MM.1S (cell line): Measurements from ENCODE around the gene C6orf163.
"Not testable (repeated sequence)": the region's sequence is repeated elsewhere in the genome, so short reads cannot be mapped to it uniquely, and the experiment has no call there.

Experiments
- DNase-seq: peaks from one replicate; pipeline ENCODE4 v3.0.0-alpha.2; 2015
- H2AFZ ChIP-seq: fragments of 300-600 bp; sonication (generic); 2 replicates; pipeline ENCODE4 v1.6.0; 2016; ENCODE audit warnings: antibody characterized with exemption, low read length
- H3F3A ChIP-seq: fragments of 300-600 bp; sonication (generic); 2 replicates; pipeline ENCODE4 v1.6.1; 2016; ENCODE audit warnings: mild to moderate bottlenecking, antibody characterized with exemption, low read length, moderate library complexity, mixed read lengths; ENCODE audit not compliant: insufficient read depth
- H3K27ac ChIP-seq: fragments of 300-600 bp; sonication (generic); 2 replicates; pipeline ENCODE4 v1.5.1; 2016; ENCODE audit warnings: mild to moderate bottlenecking, low read length
- H3K27me3 ChIP-seq: fragments of 300-600 bp; sonication (generic); replicated peaks from 2 replicates; pipeline ENCODE4 v1.6.0; 2016; ENCODE audit warnings: low read length; ENCODE audit not compliant: insufficient read depth
- H3K36me3 ChIP-seq: fragments of 300-600 bp; sonication (generic); replicated peaks from 2 replicates; pipeline ENCODE4 v1.6.1; 2016; ENCODE audit warnings: mild to moderate bottlenecking, low read length, mixed read lengths; ENCODE audit not compliant: insufficient read depth
- H3K4me1 ChIP-seq: fragments of 300-600 bp; sonication (generic); 2 replicates; pipeline ENCODE4 v1.6.1; 2016; ENCODE audit warnings: low read length, mixed read lengths
- H3K4me2 ChIP-seq: fragments of 300-600 bp; sonication (generic); 2 replicates; pipeline ENCODE4 v1.6.0; 2016; ENCODE audit warnings: low read depth, low read length
- H3K4me3 ChIP-seq: fragments of 300-600 bp; sonication (generic); 2 replicates; pipeline ENCODE4 v1.5.1; 2016; ENCODE audit warnings: low read length, mixed read lengths
- H3K79me2 ChIP-seq: fragments of 300-600 bp; sonication (generic); 2 replicates; pipeline ENCODE4 v1.6.1; 2016; ENCODE audit warnings: mixed run types, low read length, mixed read lengths
- H3K9ac ChIP-seq: fragments of 300-600 bp; sonication (generic); 2 replicates; pipeline ENCODE4 v1.6.1; 2016; ENCODE audit warnings: low read length, mixed read lengths
- H3K9me2 ChIP-seq: fragments of 300-600 bp; sonication (generic); replicated peaks from 2 replicates; pipeline ENCODE4 v1.6.1; 2016; ENCODE audit warnings: mild to moderate bottlenecking, low read length, mixed read lengths; ENCODE audit not compliant: insufficient read depth
- H3K9me3 ChIP-seq: fragments of 300-600 bp; sonication (generic); replicated peaks from 2 replicates; pipeline ENCODE4 v1.6.1; 2016; ENCODE audit warnings: mild to moderate bottlenecking, low read length, mixed read lengths; ENCODE audit not compliant: insufficient read depth
- H4K20me1 ChIP-seq: fragments of 300-600 bp; sonication (generic); 2 replicates; pipeline ENCODE4 v1.6.1; 2016; ENCODE audit warnings: mild to moderate bottlenecking, low read length, moderate library complexity, mixed read lengths; ENCODE audit not compliant: insufficient read depth
- EZH2 ChIP-seq: fragments of 300-600 bp; sonication (generic); optimal IDR thresholded peaks from 2 replicates; pipeline ENCODE3; 2017; ENCODE audit warnings: low read depth, mild to moderate bottlenecking, antibody characterized with exemption, low read length, mixed read lengths
- EZH2phosphoT487 ChIP-seq: fragments of 300-600 bp; sonication (generic); IDR thresholded peaks from 2 replicates; pipeline ENCODE4 v1.6.1; 2018; ENCODE audit warnings: antibody characterized with exemption, low read length
- TF ChIP-seq, protein P1 (sequence below): fragments of 300-600 bp; sonication (generic); IDR thresholded peaks from 2 replicates; pipeline ENCODE4 v1.5.1; 2016; ENCODE audit warnings: antibody characterized with exemption, low read length, mixed read lengths

The C6orf163 gene

DNA sequence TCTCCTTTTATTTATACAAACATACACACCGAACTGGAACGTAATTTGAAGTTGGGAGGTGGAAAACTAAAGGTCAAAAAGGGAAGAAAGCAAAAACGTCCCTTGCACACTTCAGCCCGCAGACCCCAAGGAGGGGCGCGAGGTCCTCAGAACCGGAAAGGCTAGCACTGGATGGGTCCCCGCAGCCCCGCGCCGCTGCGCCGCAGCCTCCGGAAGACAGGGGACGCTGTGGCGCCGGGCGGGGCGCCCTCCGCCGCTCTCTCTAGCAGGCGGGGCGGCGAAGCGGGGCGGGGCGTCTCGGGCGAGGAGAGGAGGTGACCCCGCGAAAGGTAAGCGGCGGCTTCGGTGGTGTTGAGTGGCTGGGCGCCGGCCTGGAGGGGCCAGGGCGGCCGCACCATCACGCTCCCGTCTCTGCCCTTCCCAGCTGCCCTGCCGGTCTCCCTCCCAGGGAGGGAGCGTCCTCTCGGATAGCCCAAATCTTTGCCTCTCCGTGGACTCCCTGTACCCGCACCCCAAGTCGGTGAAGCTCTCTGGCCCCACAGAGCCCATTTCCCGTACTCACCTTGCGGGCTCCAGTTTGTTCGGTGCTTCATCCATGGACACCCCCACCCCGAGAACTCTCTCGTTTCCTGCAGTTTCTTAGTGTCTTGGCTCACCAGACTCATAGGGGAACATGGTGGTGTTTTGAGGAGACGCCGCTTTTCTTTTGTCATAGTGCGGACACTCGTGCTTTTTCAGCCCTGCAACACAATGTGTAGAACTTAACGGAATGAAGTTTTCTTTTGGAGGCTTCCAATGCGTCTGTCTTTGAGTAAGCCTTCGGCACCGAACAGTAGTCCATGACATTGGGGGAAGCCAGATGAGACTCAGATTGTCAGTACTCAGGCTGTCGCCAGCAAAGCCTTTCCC lies 22.1 kb upstream of the C6orf163 start, which contains the start of gene SMIM8:
Gene SMIM8, plus strand, starts transcription at position 285 of the 909 bp plus-strand sequence. CDS start 14,444 bp downstream, outside the sequence.
- TF ChIP-seq, protein P1, sequence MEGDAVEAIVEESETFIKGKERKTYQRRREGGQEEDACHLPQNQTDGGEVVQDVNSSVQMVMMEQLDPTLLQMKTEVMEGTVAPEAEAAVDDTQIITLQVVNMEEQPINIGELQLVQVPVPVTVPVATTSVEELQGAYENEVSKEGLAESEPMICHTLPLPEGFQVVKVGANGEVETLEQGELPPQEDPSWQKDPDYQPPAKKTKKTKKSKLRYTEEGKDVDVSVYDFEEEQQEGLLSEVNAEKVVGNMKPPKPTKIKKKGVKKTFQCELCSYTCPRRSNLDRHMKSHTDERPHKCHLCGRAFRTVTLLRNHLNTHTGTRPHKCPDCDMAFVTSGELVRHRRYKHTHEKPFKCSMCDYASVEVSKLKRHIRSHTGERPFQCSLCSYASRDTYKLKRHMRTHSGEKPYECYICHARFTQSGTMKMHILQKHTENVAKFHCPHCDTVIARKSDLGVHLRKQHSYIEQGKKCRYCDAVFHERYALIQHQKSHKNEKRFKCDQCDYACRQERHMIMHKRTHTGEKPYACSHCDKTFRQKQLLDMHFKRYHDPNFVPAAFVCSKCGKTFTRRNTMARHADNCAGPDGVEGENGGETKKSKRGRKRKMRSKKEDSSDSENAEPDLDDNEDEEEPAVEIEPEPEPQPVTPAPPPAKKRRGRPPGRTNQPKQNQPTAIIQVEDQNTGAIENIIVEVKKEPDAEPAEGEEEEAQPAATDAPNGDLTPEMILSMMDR: peak; percentile 98
- no peak for TF ChIP-seq EZH2phosphoT487
- TF ChIP-seq EZH2: no peak
- H3K9me3 ChIP-seq: no peaks in the 10 kb centered on the region
- H3F3A ChIP-seq: no peaks in the 10 kb centered on the region
- H3K9ac ChIP-seq: peak within 1 kb of the TSS; percentile 77
- no peaks in the 10 kb centered on the region for H4K20me1 ChIP-seq
- H3K9me2 ChIP-seq: no peaks in the 10 kb centered on the region
- H3K4me2 ChIP-seq: peak within 1 kb of the TSS; percentile 75
- H3K27me3 ChIP-seq: no peaks in the 10 kb centered on the region
- peak within 1 kb of the TSS; percentile 84 for H3K4me3 ChIP-seq
- H3K27ac ChIP-seq: no peak within 1 kb of the TSS; the same call in 1 of the 2 replicates
- H2AFZ ChIP-seq: peak within 1 kb of the TSS; percentile 99
- peak; percentile 86 for DNase-seq
- H3K4me1 ChIP-seq: peaks cover 5% of the 10 kb centered on the region
- H3K79me2 ChIP-seq: peaks cover 6% of the 10 kb centered on the region; the same call in 1 of the 2 replicates
- H3K36me3 ChIP-seq: no peaks in the 10 kb centered on the region

DNA sequence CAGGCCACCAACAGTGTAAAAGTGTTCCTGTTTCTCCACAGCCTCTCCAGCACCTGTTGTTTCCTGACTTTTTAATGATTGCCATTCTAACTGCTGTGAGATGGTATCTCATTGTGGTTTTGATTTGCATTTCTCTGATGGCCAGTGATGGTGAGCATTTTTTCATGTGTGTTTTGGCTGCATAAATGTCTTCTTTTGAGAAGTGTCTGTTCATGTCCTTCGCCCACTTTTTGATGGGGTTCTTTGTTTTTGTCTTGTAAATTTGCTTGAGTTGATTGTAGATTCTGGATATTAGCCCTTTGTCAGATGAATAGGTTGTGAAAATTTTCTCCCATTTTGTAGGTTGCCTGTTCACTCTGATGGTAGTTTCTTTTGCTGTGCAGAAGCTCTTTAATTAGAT lies 20.7 kb upstream of the C6orf163 start:
- H4K20me1 ChIP-seq, DNase-seq, H3K9ac ChIP-seq, H3F3A ChIP-seq, H3K27ac ChIP-seq, H2AFZ ChIP-seq, H3K9me3 ChIP-seq, H3K27me3 ChIP-seq, H3K36me3 ChIP-seq, H3K4me1 ChIP-seq, H3K4me2 ChIP-seq, H3K4me3 ChIP-seq, H3K79me2 ChIP-seq, H3K9me2 ChIP-seq: not testable (repeated sequence)

DNA sequence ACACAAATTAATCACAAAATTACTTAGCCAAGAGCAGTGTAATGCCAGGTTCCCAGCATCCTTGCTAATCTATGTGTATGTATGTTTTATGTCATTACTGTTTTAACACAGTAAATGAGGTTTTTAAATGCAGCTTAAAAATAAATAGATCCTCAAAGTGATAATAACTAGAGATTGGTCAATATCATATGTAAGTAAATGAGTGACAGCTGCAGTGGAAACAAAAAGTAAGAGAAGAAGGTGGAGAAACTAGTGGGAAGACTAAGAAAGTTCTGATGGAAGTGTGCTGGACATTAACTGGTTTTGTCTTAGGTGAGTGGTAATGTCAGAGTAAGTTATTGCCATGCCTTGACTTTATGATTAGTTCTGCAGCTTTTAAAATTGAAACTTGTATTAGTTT lies 13.7 kb upstream of the C6orf163 start:
- H3K4me2 ChIP-seq: no peak overlapping the region
- H3K27me3 ChIP-seq: no peaks in the 10 kb centered on the region
- no peaks in the 10 kb centered on the region for H3F3A ChIP-seq
- no peak overlapping the region for H2AFZ ChIP-seq
- H3K27ac ChIP-seq: no peak overlapping the region
- no peaks in the 10 kb centered on the region for H3K36me3 ChIP-seq
- H3K4me1 ChIP-seq: no peaks in the 10 kb centered on the region
- H4K20me1 ChIP-seq: no peaks in the 10 kb centered on the region
- no peak overlapping the region for H3K9ac ChIP-seq
- DNase-seq: no peak
- H3K79me2 ChIP-seq: no peaks in the 10 kb centered on the region
- H3K4me3 ChIP-seq: no peak overlapping the region
- H3K9me3 ChIP-seq: no peaks in the 10 kb centered on the region
- H3K9me2 ChIP-seq: no peaks in the 10 kb centered on the region
- TF ChIP-seq EZH2: no peak
- TF ChIP-seq EZH2phosphoT487: no peak
- TF ChIP-seq, protein P1: no peak

DNA sequence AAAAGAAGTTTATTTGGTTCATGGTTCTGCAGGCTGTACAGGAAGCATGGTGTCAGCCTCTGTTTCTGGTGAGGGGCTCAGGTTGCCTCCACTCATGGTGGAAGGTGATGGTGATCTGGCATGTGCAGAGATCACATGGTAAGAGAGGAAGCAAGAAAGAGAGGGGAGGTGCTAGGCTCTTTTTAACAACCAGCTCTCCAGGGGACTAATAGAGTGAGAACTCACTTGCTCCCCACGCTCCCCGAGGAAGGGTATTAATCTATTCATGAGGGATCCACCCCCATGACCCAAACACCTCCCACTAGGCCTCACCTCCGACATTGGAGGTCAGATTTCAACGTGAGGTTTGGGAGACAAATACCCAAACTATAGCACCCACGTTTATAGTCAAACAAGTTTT lies 11.6 kb upstream of the C6orf163 start:
- Histone ChIP-seq H3K79me2 (no peaks in the 10 kb centered on the region), H3K4me1 (no peaks in the 10 kb centered on the region), H3K4me2 (no peak overlapping the region), H4K20me1 (no peaks in the 10 kb centered on the region), H3K36me3 (no peaks in the 10 kb centered on the region), H3K27me3 (no peaks in the 10 kb centered on the region), H3F3A (no peaks in the 10 kb centered on the region), H3K9ac (no peak overlapping the region), H2AFZ (no peak overlapping the region), H3K9me2 (no peaks in the 10 kb centered on the region), H3K9me3 (no peaks in the 10 kb centered on the region), H3K27ac (no peak overlapping the region), H3K4me3 (no peak overlapping the region)
- TF ChIP-seq, protein P1: no peak
- TF ChIP-seq EZH2phosphoT487 (no peak), EZH2 (no peak)
- DNase-seq: no peak
